ENCODE results near the gene KLHL6. TPM values are rescaled to one million over a fixed set of nuclear protein-coding genes. Genes with fewer than 3 reads are reported as not detected.

KLHL6 gene, protein sequence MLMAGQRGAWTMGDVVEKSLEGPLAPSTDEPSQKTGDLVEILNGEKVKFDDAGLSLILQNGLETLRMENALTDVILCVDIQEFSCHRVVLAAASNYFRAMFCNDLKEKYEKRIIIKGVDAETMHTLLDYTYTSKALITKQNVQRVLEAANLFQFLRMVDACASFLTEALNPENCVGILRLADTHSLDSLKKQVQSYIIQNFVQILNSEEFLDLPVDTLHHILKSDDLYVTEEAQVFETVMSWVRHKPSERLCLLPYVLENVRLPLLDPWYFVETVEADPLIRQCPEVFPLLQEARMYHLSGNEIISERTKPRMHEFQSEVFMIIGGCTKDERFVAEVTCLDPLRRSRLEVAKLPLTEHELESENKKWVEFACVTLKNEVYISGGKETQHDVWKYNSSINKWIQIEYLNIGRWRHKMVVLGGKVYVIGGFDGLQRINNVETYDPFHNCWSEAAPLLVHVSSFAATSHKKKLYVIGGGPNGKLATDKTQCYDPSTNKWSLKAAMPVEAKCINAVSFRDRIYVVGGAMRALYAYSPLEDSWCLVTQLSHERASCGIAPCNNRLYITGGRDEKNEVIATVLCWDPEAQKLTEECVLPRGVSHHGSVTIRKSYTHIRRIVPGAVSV
- total RNA-seq (2022; extraction: Qiagen RNA extraction; ENCODE audit: low read depth) = not detected in 5 replicates

DNA sequence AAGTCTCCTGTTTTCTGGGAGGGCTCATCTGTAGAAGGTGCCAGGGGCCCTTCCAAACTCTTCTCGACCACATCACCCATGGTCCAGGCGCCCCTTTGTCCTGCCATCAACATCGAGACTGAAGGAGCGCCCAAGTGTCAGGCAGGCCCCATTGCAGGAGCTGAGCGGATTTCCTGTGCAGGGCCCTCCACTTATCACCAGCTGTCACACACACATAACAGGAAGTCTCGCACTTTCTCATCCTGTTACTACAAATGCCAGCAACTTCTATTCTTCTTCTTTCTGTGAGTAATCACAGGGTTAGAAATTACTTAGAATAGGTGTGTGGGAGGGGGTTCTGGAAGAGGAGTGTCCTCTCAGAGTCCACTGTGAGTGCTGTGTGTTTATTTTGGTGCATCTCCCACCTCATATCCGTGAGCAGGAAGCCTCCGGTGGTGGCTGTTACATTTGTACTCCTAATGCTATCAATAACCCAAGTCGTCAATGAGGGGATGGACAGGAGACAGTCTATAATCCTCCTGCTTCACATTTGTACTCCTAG, at the start of gene KLHL6:
TSS of gene KLHL6 (minus strand) at position 166 of the 541 bp plus-strand sequence. CDS start at position 113, 53 bp downstream.

Other genes with a start within 250 kb of the KLHL6 start
- gene MCF2L2, start 127.1 kb downstream of the KLHL6 start, total RNA-seq (2022; extraction: Qiagen RNA extraction; ENCODE audit: low read depth) = 0.14 to 0.83 TPM (median 0.26 TPM) in 5 replicates
- gene KLHL24, start 79.9 kb upstream of the KLHL6 start, total RNA-seq (2022; extraction: Qiagen RNA extraction; ENCODE audit: low read depth) = 5.8 to 9.7 TPM (median 7.2 TPM) in 5 replicates
- 10.7 to 13.5 TPM (median 11.9 TPM) in 5 replicates for gene YEATS2, start 142.1 kb upstream of the KLHL6 start, total RNA-seq (2022; extraction: Qiagen RNA extraction; ENCODE audit: low read depth)

All from A549 treated with ZK216348 at 1 μM for 4 hours (cell line).